NCI-H526 treated with DMSO at 0.1 percent for 48 hours (cell line): ENCODE data around the gene PABPC1L2A.
"Not testable (repeated sequence)": the region's sequence is repeated elsewhere in the genome, so short reads cannot be mapped to it uniquely, and the experiment has no call there.

Experiments
- DNase-seq: peaks from one replicate; lab custom pipeline; 2025; lab: John Stamatoyannopoulos, UW

The PABPC1L2A gene

GRCh38 chrX:73079024-73079562, at the start of gene PABPC1L2A:
TSS of gene PABPC1L2A (minus strand) at chrX:73079512. CDS start at chrX:73079386, 126 bp downstream.
- not testable (repeated sequence) for DNase-seq

- no peak for DNase-seq
These were observed 48.5 kb upstream of the PABPC1L2A start for GRCh38 chrX:73127700-73128241.

DNA sequence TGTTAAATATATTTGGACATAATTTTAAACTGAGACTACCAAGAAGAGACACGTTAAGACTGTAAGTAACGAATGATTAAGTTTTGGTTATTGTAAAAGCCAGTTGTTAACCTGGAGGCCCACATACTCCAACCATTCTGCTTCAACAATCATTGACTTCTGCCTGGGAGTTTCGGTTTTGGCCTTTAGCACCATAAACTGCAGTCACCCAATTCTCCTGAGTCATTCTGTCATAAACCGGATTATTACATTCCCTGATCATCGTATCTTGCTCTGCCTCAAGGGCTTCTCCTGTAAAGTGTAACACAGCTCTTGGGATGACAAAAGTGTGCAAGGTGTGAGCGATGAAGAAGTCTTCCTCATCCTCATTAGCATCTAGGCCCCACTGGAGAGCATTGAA, 46.9 kb upstream of the PABPC1L2A start:
- no peak for DNase-seq

DNA sequence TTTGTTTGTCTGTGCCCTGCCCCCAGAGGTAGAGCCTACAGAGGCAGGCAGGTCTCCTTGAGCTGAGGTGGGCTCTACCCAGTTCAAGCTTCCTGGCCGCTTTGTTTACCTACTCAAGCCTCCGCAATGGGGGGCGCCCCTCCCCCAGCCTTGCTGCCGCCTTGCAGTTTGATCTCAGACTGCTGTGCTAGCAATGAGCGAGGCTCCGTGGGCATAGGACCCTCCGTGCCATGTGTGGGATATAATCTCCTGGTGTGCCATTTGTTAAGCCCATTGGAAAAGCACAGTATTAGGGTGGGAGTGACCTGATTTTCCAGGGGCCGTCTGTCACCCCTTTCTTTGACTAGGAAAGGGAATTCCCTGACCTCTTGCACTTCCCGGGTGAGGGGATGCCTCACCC, 20.2 kb upstream of the PABPC1L2A start:
- DNase-seq, result not testable (repeated sequence)

GRCh38 chrX:73086766-73087165, 7.5 kb upstream of the PABPC1L2A start:
- DNase-seq, result not testable (repeated sequence)

DNA sequence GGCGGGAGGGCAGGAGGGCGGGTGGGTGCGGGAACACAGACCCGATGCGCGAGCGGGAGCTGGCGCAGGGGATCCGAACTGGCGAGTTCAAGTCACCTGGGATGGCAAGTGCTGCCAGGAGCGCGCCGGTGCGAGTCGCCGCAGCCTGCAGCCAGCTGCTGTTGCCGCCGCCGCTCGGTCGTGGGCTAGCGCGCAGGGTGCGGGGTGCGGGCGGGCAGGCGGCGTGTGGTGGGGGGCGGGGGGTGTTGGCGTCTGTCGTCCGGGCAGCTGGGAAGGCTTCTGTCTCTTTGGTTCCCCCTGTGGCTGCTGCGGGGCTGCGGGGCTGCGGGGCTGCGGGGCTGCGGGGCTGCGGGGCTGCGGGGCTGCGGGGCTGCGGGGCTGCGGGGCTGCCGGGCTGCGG, 572 bp upstream of the PABPC1L2A start:
- DNase-seq, result not testable (repeated sequence)

DNA sequence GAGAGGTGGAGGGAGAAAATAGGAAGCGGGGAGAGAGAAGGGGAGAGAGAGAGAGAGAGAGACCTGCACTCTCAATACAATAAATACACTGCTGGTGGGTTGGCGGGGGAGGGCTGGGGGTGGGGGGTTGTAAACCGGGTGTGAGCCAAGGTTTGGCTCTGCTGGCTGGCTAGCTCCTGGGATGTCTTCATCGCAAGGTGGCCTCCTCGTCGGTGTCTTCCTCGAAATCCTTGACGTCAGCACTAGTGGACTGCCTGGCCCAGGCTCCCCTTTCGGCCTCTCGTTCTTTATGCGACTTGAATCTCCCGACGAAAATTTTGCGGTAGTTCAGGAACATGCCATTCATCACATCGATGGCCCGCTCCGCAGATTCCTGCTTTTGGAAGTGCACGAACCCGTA, 715 bp downstream of the PABPC1L2A start:
- not testable (repeated sequence) for DNase-seq

GRCh38 chrX:73076838-73077237, 2.5 kb downstream of the PABPC1L2A start:
- DNase-seq, result no peak

DNA sequence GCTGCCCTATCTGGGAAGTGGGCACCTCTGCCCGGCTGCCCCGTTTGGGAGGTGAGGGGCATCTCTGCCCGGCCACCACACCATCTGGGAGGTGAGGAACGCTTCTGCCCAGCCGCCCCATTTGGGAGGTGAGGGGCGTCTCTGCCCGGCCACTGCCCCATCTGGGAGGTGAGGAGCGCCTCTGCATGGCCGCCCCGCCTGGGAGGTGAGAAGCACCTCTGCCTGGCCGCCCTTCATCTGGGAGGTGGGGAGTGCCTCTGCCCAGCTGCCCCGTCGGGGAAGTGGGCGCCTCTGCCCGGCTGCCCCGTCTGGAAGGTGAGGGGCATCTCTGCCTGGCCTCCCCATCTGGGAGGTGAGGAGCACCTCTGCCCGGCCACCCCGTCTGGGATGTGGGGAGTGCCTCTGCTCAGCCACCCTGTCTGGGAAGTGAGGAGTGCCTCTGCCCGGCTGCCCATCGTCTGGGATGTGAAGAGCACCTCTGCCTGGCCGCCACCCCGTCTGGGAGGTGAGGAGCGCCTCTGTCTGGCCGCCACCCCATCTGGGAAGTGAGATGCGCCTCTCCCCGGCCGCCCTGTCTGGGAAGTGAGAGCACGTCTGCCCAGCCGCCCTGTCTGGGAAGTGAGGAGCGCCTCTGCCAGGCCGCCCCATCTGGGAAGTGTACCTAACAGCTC, 9.8 kb downstream of the PABPC1L2A start:
- DNase-seq, result no peak

- no peak for DNase-seq
These were observed 10.6 kb downstream of the PABPC1L2A start for GRCh38 chrX:73068467-73069364.

- not testable (repeated sequence) for DNase-seq
These were observed 11.4 kb downstream of the PABPC1L2A start for GRCh38 chrX:73067761-73068466.

DNA sequence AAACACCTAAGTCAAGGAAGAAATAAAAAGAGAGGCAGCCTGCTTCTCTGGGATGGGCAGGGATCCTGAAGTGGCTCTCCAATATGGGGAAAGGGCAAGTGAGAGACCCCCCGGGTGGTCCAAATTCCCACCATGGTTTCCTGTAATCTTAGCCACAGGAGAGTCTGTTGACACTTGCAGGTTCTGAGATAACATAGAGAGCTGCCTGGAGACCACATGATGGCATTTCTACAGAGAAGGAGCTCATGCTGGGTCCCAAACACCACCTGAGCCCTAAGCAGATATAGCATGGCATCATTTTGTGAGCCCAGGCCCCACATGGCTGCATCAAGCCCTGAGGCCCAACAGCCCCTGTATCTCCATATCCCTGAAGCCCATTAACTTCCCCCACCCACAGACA, 50.4 kb downstream of the PABPC1L2A start:
- no peak for DNase-seq
